Measurements from ENCODE around the gene TRMT11. TPM values are rescaled to one million over a fixed set of nuclear protein-coding genes. Genes with fewer than 3 reads are reported as not detected.

TRMT11 gene
- total and polyA plus RNA-seq, 10 of the 15 experiments (the other 5 are each of a cell fraction or from before 2014, with no cell fraction given) = 34.0 to 81.1 (median 43.7) TPM

DNA sequence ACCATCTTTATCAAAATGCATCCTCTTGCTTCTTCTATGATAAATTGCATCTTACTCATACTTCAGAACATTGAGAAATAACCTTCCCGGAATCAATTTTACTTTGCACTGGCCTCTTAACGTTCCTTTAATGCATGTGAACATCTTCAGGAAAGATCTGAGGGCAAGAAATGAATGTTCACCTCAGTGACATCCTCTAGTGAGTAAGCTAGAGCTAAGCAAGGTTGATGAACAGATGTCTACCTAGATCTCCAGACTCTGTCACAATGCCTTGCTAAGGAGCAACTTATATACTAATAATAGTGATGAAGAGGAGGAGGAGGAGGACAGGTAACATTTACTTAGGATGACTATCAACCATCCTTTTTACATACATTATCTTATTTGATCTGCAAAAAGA, 46.5 kb upstream of the TRMT11 start:
- intact Hi-C loops (cut with micrococcal nuclease; ENCODE audit: unreplicated experiment) (no loop called here), in situ Hi-C loops (cut with MboI) (no loop called here)
- Histone ChIP-seq H3K4me3 (no peak overlapping the region), H3K4me1 (ENCODE audit: control insufficient read depth, insufficient read depth, low read length) (no peaks in the 10 kb centered on the region), H3K27me3 (replicated peaks in 1 of 2; ENCODE audit: control insufficient read depth in 2 of 2, insufficient read depth in 2 of 2, low read length in 1 of 2) (no peaks in the 10 kb centered on the region), H4K20me1 (ENCODE audit: control insufficient read depth, insufficient read depth) (no peaks in the 10 kb centered on the region), H3K79me2 (ENCODE audit: control insufficient read depth, insufficient read depth, low read length) (no peaks in the 10 kb centered on the region), H3K4me2 (ENCODE audit: control insufficient read depth, insufficient read depth) (no peak overlapping the region), H3K36me3 (ENCODE audit: control insufficient read depth in 2 of 2, insufficient read depth in 2 of 2, low read length in 1 of 2) (no peaks in the 10 kb centered on the region), H3K9me3 (replicated peaks; ENCODE audit: control insufficient read depth, insufficient read depth, low read length) (no peaks in the 10 kb centered on the region), H3K27ac (ENCODE audit: control insufficient read depth, insufficient read depth) (no peak overlapping the region), H3K9ac (ENCODE audit: control insufficient read depth, insufficient read depth, low read length) (no peak overlapping the region), H2AFZ (ENCODE audit: control insufficient read depth, low read depth, low read length) (no peak overlapping the region)
- DNase-seq (ENCODE audit: low read depth, low spot score) (no peak), FAIRE-seq (no peak), ATAC-seq (no peak)
- WGBS (ENCODE audit: insufficient coverage, insufficient replicate concordance, low lambda C conversion rate, missing lambda C conversion rate) = 19% methylated on average over 2 of the region's 2 CpGs
- CTCF ChIA-PET = interaction anchor here (0.6 to 1.9 kb wide), 2 partner anchors 20 to 35 kb away, joined by 3 to 5 read pairs; no protein-coding TSS in a partner anchor
- SMC1A ChIA-PET (ENCODE audit: uncharacterized antibody, unreplicated experiment) = interaction anchor here (0.8 to 1.7 kb wide), 4 partner anchors 13 to 42 kb away, joined by 3 to 5 read pairs (median 3); no protein-coding TSS in a partner anchor
- no TSS peak for BruUV-seq (replicated peaks)
- POLR2A ChIA-PET = no interaction called here
- RAD21 ChIA-PET (ENCODE audit: unreplicated experiment) = no interaction called here
- TF ChIP-seq CBX5 (IDR thresholded peaks at IDR 0.05; ENCODE audit: low read depth) (no peak), SREBF2 (IDR thresholded peaks at IDR 0.05; ENCODE audit: low read length) (no peak), SMC3 (IDR thresholded peaks at IDR 0.05; ENCODE audit: borderline replicate concordance, low read length) (no peak), EP300 (IDR thresholded peaks at IDR 0.05; ENCODE audit: borderline replicate concordance in 1 of 2, control insufficient read depth in 1 of 2, low read depth in 2 of 2, low read length in 2 of 2) (no peak), ZNF274 (IDR thresholded peaks at IDR 0.05; ENCODE audit: insufficient read depth, insufficient read length) (no peak), IKZF2 (IDR thresholded peaks at IDR 0.05) (no peak), RCOR1 (conservative IDR thresholded peaks at IDR 0.05; ENCODE audit: low read depth, low read length) (no peak), ZBED1 (IDR thresholded peaks at IDR 0.05; ENCODE audit: borderline replicate concordance) (no peak), ZNF622 (IDR thresholded peaks at IDR 0.05) (no peak), TAF1 (IDR thresholded peaks at IDR 0.05; ENCODE audit: borderline replicate concordance, low read depth, low read length) (no peak), FOXK2 (IDR thresholded peaks at IDR 0.05) (no peak), MEF2B (IDR thresholded peaks at IDR 0.05; ENCODE audit: partially characterized antibody, poor library complexity, severe bottlenecking) (no peak), RUNX3 (IDR thresholded peaks at IDR 0.05; ENCODE audit: low read length) (no peak), STAT1 (conservative IDR thresholded peaks at IDR 0.05) (no peak)
- TF ChIP-seq, protein P1, sequence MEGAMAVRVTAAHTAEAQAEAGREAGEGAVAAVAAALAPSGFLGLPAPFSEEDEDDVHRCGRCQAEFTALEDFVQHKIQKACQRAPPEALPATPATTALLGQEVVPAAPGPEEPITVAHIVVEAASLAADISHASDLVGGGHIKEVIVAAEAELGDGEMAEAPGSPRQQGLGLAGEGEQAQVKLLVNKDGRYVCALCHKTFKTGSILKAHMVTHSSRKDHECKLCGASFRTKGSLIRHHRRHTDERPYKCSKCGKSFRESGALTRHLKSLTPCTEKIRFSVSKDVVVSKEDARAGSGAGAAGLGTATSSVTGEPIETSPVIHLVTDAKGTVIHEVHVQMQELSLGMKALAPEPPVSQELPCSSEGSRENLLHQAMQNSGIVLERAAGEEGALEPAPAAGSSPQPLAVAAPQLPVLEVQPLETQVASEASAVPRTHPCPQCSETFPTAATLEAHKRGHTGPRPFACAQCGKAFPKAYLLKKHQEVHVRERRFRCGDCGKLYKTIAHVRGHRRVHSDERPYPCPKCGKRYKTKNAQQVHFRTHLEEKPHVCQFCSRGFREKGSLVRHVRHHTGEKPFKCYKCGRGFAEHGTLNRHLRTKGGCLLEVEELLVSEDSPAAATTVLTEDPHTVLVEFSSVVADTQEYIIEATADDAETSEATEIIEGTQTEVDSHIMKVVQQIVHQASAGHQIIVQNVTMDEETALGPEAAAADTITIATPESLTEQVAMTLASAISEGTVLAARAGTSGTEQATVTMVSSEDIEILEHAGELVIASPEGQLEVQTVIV (IDR thresholded peaks at IDR 0.05; ENCODE audit: borderline replicate concordance, partially characterized antibody) = no peak
- TF ChIP-seq, protein P2, sequence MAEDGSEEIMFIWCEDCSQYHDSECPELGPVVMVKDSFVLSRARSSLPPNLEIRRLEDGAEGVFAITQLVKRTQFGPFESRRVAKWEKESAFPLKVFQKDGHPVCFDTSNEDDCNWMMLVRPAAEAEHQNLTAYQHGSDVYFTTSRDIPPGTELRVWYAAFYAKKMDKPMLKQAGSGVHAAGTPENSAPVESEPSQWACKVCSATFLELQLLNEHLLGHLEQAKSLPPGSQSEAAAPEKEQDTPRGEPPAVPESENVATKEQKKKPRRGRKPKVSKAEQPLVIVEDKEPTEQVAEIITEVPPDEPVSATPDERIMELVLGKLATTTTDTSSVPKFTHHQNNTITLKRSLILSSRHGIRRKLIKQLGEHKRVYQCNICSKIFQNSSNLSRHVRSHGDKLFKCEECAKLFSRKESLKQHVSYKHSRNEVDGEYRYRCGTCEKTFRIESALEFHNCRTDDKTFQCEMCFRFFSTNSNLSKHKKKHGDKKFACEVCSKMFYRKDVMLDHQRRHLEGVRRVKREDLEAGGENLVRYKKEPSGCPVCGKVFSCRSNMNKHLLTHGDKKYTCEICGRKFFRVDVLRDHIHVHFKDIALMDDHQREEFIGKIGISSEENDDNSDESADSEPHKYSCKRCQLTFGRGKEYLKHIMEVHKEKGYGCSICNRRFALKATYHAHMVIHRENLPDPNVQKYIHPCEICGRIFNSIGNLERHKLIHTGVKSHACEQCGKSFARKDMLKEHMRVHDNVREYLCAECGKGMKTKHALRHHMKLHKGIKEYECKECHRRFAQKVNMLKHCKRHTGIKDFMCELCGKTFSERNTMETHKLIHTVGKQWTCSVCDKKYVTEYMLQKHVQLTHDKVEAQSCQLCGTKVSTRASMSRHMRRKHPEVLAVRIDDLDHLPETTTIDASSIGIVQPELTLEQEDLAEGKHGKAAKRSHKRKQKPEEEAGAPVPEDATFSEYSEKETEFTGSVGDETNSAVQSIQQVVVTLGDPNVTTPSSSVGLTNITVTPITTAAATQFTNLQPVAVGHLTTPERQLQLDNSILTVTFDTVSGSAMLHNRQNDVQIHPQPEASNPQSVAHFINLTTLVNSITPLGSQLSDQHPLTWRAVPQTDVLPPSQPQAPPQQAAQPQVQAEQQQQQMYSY (CRISPR knock-in tag; IDR thresholded peaks at IDR 0.05) = no peak
- TF ChIP-seq, protein P3, sequence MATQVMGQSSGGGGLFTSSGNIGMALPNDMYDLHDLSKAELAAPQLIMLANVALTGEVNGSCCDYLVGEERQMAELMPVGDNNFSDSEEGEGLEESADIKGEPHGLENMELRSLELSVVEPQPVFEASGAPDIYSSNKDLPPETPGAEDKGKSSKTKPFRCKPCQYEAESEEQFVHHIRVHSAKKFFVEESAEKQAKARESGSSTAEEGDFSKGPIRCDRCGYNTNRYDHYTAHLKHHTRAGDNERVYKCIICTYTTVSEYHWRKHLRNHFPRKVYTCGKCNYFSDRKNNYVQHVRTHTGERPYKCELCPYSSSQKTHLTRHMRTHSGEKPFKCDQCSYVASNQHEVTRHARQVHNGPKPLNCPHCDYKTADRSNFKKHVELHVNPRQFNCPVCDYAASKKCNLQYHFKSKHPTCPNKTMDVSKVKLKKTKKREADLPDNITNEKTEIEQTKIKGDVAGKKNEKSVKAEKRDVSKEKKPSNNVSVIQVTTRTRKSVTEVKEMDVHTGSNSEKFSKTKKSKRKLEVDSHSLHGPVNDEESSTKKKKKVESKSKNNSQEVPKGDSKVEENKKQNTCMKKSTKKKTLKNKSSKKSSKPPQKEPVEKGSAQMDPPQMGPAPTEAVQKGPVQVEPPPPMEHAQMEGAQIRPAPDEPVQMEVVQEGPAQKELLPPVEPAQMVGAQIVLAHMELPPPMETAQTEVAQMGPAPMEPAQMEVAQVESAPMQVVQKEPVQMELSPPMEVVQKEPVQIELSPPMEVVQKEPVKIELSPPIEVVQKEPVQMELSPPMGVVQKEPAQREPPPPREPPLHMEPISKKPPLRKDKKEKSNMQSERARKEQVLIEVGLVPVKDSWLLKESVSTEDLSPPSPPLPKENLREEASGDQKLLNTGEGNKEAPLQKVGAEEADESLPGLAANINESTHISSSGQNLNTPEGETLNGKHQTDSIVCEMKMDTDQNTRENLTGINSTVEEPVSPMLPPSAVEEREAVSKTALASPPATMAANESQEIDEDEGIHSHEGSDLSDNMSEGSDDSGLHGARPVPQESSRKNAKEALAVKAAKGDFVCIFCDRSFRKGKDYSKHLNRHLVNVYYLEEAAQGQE (IDR thresholded peaks at IDR 0.05; ENCODE audit: low read depth, low read length) = no peak
